IPS DF 6.9 (cell line): ENCODE results near the gene GLI2.

Source experiments
- DNase-seq: peaks from one replicate; pipeline ENCODE4 v3.0.0-alpha.2; 2013; ENCODE audit warnings: low read depth, low spot score
- H3K27ac ChIP-seq: one replicate; pipeline ENCODE4 v1.5.1; 2013; ENCODE audit warnings: low read length, control low read depth
- H3K27me3 ChIP-seq: 2 replicates; pipeline ENCODE4 v1.6.1; 2013; ENCODE audit warnings: mild to moderate bottlenecking, low read length; ENCODE audit not compliant: control insufficient read depth, insufficient read depth
- H3K36me3 ChIP-seq: 2 replicates; pipeline ENCODE4 v1.6.1; 2013; ENCODE audit warnings: low read length; ENCODE audit not compliant: control insufficient read depth, insufficient read depth
- H3K4me1 ChIP-seq: 2 replicates; pipeline ENCODE4 v1.6.1; 2013; ENCODE audit warnings: low read length; ENCODE audit not compliant: control insufficient read depth, insufficient read depth
- H3K4me3 ChIP-seq: 2 replicates; pipeline ENCODE4 v1.5.1; 2013; ENCODE audit warnings: mild to moderate bottlenecking, low read length
- H3K9me3 ChIP-seq: 2 replicates; pipeline ENCODE4 v1.6.1; 2013; ENCODE audit warnings: low read length, inconsistent platforms; ENCODE audit not compliant: control insufficient read depth, insufficient read depth
- WGBS: extraction: QIAGEN DNeasy Blood & Tissue Kit; methylation state at CpG from one replicate; pipeline ENCODE4 v1.1.7; 2013; ENCODE audit warnings: mixed read lengths, missing lambda C conversion rate; ENCODE audit not compliant: insufficient read length, insufficient coverage; 5-methylcytosine and 5-hydroxymethylcytosine counted together

Gene GLI2

GRCh38 chr2:120735746-120736170, at the start of gene GLI2:
GLI2 (plus strand) TSS chr2:120735868; CDS start chr2:120797321, 61,453 bp downstream.
- no CpG with 5 or more reads among the region's 59 CpGs for WGBS
- peak within 1 kb of the TSS; percentile 87 for H3K4me3 ChIP-seq

DNA sequence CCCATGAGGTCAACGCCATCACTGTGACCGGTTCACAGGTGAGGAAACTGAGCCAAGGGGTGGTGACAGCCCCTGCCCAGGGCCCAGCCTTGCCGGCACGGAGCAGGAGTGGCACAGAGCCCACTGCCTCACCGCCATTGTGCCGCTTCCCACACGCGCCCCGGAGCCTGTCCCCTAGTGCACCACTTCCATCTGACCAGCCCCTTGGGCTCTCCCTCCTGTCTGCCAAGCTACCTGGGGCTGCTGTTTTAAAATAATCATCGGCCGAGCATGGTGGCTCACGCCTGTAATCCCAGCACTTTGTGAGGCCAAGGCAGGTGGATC, 49.7 kb upstream of the GLI2 start:
- H3K9me3 ChIP-seq = no peaks in the 10 kb centered on the region
- H3K27ac ChIP-seq = no peak overlapping the region
- no peaks in the 10 kb centered on the region for H3K4me1 ChIP-seq
- no CpG with 5 or more reads among the region's 12 CpGs for WGBS
- DNase-seq = no peak
- H3K36me3 ChIP-seq = no peaks in the 10 kb centered on the region
- H3K27me3 ChIP-seq = no peaks in the 10 kb centered on the region
- H3K4me3 ChIP-seq = no peak overlapping the region

More at GRCh38 chr2:120735746-120736170, at the start of gene GLI2:
- H3K9me3 ChIP-seq = no peaks in the 10 kb centered on the region
- DNase-seq = no peak
- no peaks in the 10 kb centered on the region for H3K36me3 ChIP-seq
- H3K4me1 ChIP-seq = peaks cover 3% of the 10 kb centered on the region; the same call in 1 of the 2 replicates
- no peaks in the 10 kb centered on the region for H3K27me3 ChIP-seq
- H3K27ac ChIP-seq = no peak within 1 kb of the TSS

- H3K27me3 ChIP-seq = no peaks in the 10 kb centered on the region
- no peaks in the 10 kb centered on the region for H3K4me1 ChIP-seq
- H3K27ac ChIP-seq = no peak overlapping the region
- H3K9me3 ChIP-seq = no peaks in the 10 kb centered on the region
- no peak overlapping the region for H3K4me3 ChIP-seq
- WGBS = no CpG with 5 or more reads among the region's 16 CpGs
- DNase-seq = no peak
- no peaks in the 10 kb centered on the region for H3K36me3 ChIP-seq
These were observed 49.0 kb upstream of the GLI2 start for GRCh38 chr2:120686511-120687168.

GRCh38 chr2:120687210-120687609, 48.5 kb upstream of the GLI2 start:
- no peaks in the 10 kb centered on the region for H3K9me3 ChIP-seq

GRCh38 chr2:120690521-120690920, 45.1 kb upstream of the GLI2 start:
- H3K9me3 ChIP-seq = no peaks in the 10 kb centered on the region
- no CpG with 5 or more reads among the region's 11 CpGs for WGBS
- no peak overlapping the region for H3K27ac ChIP-seq
- H3K4me1 ChIP-seq = no peaks in the 10 kb centered on the region
- peaks cover 4% of the 10 kb centered on the region; the same call in 1 of the 2 replicates for H3K27me3 ChIP-seq
- H3K4me3 ChIP-seq = no peak overlapping the region
- H3K36me3 ChIP-seq = no peaks in the 10 kb centered on the region
- DNase-seq = no peak

More at GRCh38 chr2:120687210-120687609, 48.5 kb upstream of the GLI2 start:
- Histone ChIP-seq H3K4me3 (no peak overlapping the region), H3K4me1 (no peaks in the 10 kb centered on the region), H3K27me3 (no peaks in the 10 kb centered on the region), H3K36me3 (no peaks in the 10 kb centered on the region), H3K27ac (no peak overlapping the region)
- no peak for DNase-seq
- no CpG with 5 or more reads among the region's 2 CpGs for WGBS

DNA sequence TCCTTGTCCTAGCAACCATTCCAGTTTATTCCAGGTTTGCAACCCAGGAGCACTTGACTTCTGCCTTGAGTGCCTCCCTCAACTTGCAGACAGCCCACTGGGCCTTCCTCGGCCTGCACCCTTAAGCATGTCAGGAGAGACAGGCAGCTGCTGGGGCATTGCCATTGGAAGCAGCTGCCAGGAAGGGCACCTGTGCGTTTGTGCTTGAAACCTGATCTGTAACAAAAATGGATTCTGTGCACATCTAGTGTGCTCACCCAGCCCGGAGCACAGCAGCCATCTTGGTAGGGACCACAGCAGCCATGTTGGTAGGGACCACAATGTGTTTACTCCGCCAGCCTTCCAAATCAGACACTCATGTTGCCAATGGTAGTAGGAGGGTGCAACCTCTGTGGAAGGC, 44.3 kb upstream of the GLI2 start:
- DNase-seq = no peak
- H3K9me3 ChIP-seq = no peaks in the 10 kb centered on the region
- no peaks in the 10 kb centered on the region for H3K36me3 ChIP-seq
- H3K27ac ChIP-seq = no peak overlapping the region
- H3K27me3 ChIP-seq = peaks cover 4% of the 10 kb centered on the region; the same call in 1 of the 2 replicates
- no peak overlapping the region for H3K4me3 ChIP-seq
- WGBS = no CpG with 5 or more reads among the region's 4 CpGs
- peaks cover 4% of the 10 kb centered on the region; the same call in 1 of the 2 replicates for H3K4me1 ChIP-seq

DNA sequence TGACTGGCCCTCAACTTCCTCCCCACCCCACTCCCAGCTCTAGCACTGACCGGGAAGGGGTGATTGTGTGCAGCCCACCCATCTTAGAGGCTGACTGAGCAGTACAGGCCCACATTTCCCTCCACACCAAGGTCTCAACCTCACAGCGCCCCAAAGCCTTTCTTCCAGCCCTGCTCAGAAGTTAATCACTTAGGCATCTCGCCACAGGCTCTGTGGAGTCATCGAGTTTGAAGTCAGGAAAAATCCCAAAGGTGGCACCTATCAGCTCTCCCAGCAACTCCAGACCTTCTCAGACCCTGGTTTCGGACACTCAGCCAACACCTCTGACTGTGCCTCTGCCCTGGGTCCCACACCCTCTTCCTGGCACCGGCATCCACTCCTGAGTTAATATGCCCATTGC, 43.0 kb upstream of the GLI2 start:
- Histone ChIP-seq H3K4me1 (peaks cover 4% of the 10 kb centered on the region; the same call in 1 of the 2 replicates), H3K36me3 (no peaks in the 10 kb centered on the region), H3K27me3 (peaks cover 4% of the 10 kb centered on the region; the same call in 1 of the 2 replicates), H3K4me3 (no peak overlapping the region), H3K27ac (no peak overlapping the region), H3K9me3 (no peaks in the 10 kb centered on the region)
- DNase-seq = no peak
- no CpG with 5 or more reads among the region's 6 CpGs for WGBS

DNA sequence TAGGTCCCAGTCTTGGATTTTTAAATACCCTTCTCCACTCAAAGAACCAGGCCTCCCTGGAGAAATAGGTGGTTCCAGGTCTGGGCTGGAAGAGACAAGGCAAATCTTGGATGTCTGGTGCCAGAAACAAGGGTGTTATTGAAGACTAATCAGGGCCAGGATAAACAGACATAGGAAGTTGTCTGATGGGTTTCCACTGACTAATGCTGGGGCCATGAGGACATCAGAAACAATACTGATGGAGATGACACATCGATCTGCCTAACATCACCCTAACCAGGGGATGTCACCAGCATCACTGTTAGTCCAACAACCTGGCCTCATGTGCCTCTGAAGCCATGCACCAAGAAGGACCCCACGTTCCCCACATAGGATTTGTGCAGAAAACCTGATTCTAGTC, 42.5 kb upstream of the GLI2 start:
- H3K4me3 ChIP-seq = no peak overlapping the region
- H3K4me1 ChIP-seq = peaks cover 4% of the 10 kb centered on the region; the same call in 1 of the 2 replicates
- no peak overlapping the region for H3K27ac ChIP-seq
- H3K9me3 ChIP-seq = no peaks in the 10 kb centered on the region
- DNase-seq = no peak
- no CpG with 5 or more reads among the region's 2 CpGs for WGBS
- no peaks in the 10 kb centered on the region for H3K36me3 ChIP-seq
- H3K27me3 ChIP-seq = peaks cover 4% of the 10 kb centered on the region; the same call in 1 of the 2 replicates

DNA sequence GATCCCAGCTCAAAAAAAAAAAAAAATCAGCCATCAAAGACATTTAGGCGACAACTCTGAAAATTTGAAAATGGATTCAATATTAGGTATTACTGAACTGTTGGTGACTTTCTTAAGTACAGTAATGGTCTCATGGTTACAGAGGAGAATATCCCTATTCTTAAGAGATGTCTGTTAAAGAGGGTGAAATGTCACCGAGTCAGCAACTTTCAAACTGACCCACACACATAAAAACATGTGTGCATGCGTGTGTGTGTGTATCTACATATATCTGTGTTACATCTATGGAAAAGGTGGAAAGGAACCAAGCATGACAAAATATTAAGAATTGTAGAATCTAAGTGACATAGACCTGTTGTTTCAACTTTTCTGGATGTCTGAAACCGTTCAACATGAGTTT, 41.6 kb upstream of the GLI2 start:
- H3K36me3 ChIP-seq = no peaks in the 10 kb centered on the region
- no CpG with 5 or more reads among the region's 4 CpGs for WGBS
- peaks cover 4% of the 10 kb centered on the region; the same call in 1 of the 2 replicates for H3K4me1 ChIP-seq
- no peaks in the 10 kb centered on the region for H3K9me3 ChIP-seq
- no peak overlapping the region for H3K27ac ChIP-seq
- no peak for DNase-seq
- H3K4me3 ChIP-seq = no peak overlapping the region
- H3K27me3 ChIP-seq = peaks cover 4% of the 10 kb centered on the region; the same call in 1 of the 2 replicates

- no peak for DNase-seq
- Histone ChIP-seq H3K27ac (no peak overlapping the region), H3K27me3 (peaks cover 4% of the 10 kb centered on the region; the same call in 1 of the 2 replicates), H3K4me1 (peaks cover 7% of the 10 kb centered on the region), H3K4me3 (no peak overlapping the region), H3K9me3 (no peaks in the 10 kb centered on the region), H3K36me3 (no peaks in the 10 kb centered on the region)
- no CpG with 5 or more reads among the region's 2 CpGs for WGBS
These were observed 38.2 kb upstream of the GLI2 start for GRCh38 chr2:120697471-120697870.

GRCh38 chr2:120699292-120699691, 36.4 kb upstream of the GLI2 start:
- Histone ChIP-seq H3K27ac (no peak overlapping the region), H3K36me3 (no peaks in the 10 kb centered on the region), H3K4me3 (no peak overlapping the region), H3K4me1 (peaks cover 7% of the 10 kb centered on the region), H3K27me3 (peaks cover 4% of the 10 kb centered on the region; the same call in 1 of the 2 replicates), H3K9me3 (no peaks in the 10 kb centered on the region)
- no peak for DNase-seq
- WGBS = no CpG with 5 or more reads among the region's 3 CpGs
